Upper lobe of left lung (tissue), 6 donors: Measurements from ENCODE around the gene PLOD2. TPM values are rescaled to one million over a fixed set of nuclear protein-coding genes. Genes with fewer than 3 reads are reported as not detected.

Source experiments
- ATAC-seq, 2 donors: fragments of 200-7000 bp; cut with Tn5 transposase; one replicate each; pipeline ENCODE4 v1.9.1; 2022; ENCODE audit warnings: mild to moderate bottlenecking in 2 of 2, moderate library complexity in 2 of 2; ENCODE audit not compliant: low FRiP score in 2 of 2
- DNase-seq, 2 donors: peaks; one replicate each; pipeline ENCODE4 v3.0.0-alpha.2; 2019 to 2020
- H3K27ac ChIP-seq, 4 donors: fragments of 200-600 bp; sonication (generic); one replicate each; pipeline ENCODE4 v1.5.1; 2016 to 2019
- H3K27me3 ChIP-seq, 4 donors: fragments of 200-600 bp; sonication (generic); one replicate each; pipeline ENCODE4 v1.5.1; 2017 to 2019
- H3K36me3 ChIP-seq, 4 donors: fragments of 200-600 bp; sonication (generic); one replicate each; pipeline ENCODE4 v1.5.1; 2016 to 2019
- H3K4me1 ChIP-seq, 4 donors: fragments of 200-600 bp; sonication (generic); one replicate each; pipeline ENCODE4 v1.5.1; 2018 to 2019
- H3K4me3 ChIP-seq, 4 donors: fragments of 200-600 bp; sonication (generic); one replicate each; pipeline ENCODE4 v1.5.1; 2017 to 2019; ENCODE audit warnings: mild to moderate bottlenecking in 2 of 4, moderate library complexity in 1 of 4
- H3K9me3 ChIP-seq, 4 donors: fragments of 200-600 bp; sonication (generic); one replicate each; pipeline ENCODE4 v1.5.1; 2018 to 2019
- CTCF ChIP-seq, 6 experiments: fragments of 450-650 bp in 4 of 6; fragments of 200-600 bp in 2 of 6; sonication (generic) in 2 of 6; IDR thresholded peaks; one replicate each; pipeline ENCODE4 v1.5.1; 2016 to 2019; ENCODE audit warnings: antibody characterized with exemption in 6 of 6
- EP300 ChIP-seq, 4 donors: sonication (generic); formaldehyde crosslinking; IDR thresholded peaks; one replicate each; pipeline ENCODE4 v1.5.1; 2017; ENCODE audit warnings: antibody characterized with exemption in 4 of 4, control low read depth in 2 of 4
- POLR2A ChIP-seq, 4 donors: fragments of 450-650 bp; IDR thresholded peaks; one replicate each; pipeline ENCODE4 v1.5.1; 2016 to 2017; ENCODE audit warnings: antibody characterized with exemption in 4 of 4, mild to moderate bottlenecking in 2 of 4
- POLR2AphosphoS5 ChIP-seq, 2 donors: sonication (generic); formaldehyde crosslinking; IDR thresholded peaks; one replicate each; pipeline ENCODE4 v1.5.1; 2017; ENCODE audit warnings: antibody characterized with exemption in 2 of 2
- WGBS, 2 donors: methylation state at CpG; one replicate each; pipeline ENCODE4 v1.1.5; 2017 to 2018; 5-methylcytosine and 5-hydroxymethylcytosine counted together
- total RNA-seq, 6 donors: library from RNA; depleted of rRNA in 4 of 6; stranded (reverse); fragments of >200 nt in 4 of 6; gene quantifications; one replicate each; pipeline versions ENCODE4 v1.1.0 to v1.2.1, GENCODE V29; 2016 to 2021
- donor health status: DM: no; HTN: no; CAD: no; lungs with moderate emphysema.
- donor health status: DM: no; HTN: yes; CAD: no; lungs with severe emphysema.

PLOD2 gene
- total RNA-seq, 6 donors from 2014 or later = 6.8 to 30.7 (median 18.1) TPM

- H3K27me3 ChIP-seq = no peaks in the 10 kb centered on the region
- ATAC-seq = peak in 1 of 2 donors; percentile 59
- 53 to 68% methylated on average over 3 of the region's 3 CpGs for WGBS, 2 donors
- no peak for DNase-seq
- H3K4me3 ChIP-seq = no peak overlapping the region
- no peaks in the 10 kb centered on the region for H3K9me3 ChIP-seq
- no peak overlapping the region for H3K27ac ChIP-seq
- no peak for TF ChIP-seq POLR2A (IDR thresholded peaks at IDR 0.05)
- no peak for TF ChIP-seq CTCF (IDR thresholded peaks at IDR 0.05)
- no peak for TF ChIP-seq EP300 (IDR thresholded peaks at IDR 0.05)
- no peak for TF ChIP-seq POLR2AphosphoS5 (IDR thresholded peaks at IDR 0.05)
- peaks cover 0 to 10% (median 7%) of the 10 kb centered on the region in 4 donors for H3K4me1 ChIP-seq
- no peaks in the 10 kb centered on the region for H3K36me3 ChIP-seq
Observed at GRCh38 chr3:146142757-146143156, 18.2 kb downstream of the PLOD2 start.

- DNase-seq (no peak), ATAC-seq (no peak)
- H3K4me1 ChIP-seq = peaks cover 0 to 10% (median 7%) of the 10 kb centered on the region in 4 donors
- H3K36me3 ChIP-seq = no peaks in the 10 kb centered on the region
- no peak for TF ChIP-seq CTCF (IDR thresholded peaks at IDR 0.05)
- no peaks in the 10 kb centered on the region for H3K27me3 ChIP-seq
- WGBS, 2 donors = 71 to 83% methylated on average over 3 of the region's 3 CpGs
- no peak overlapping the region for H3K4me3 ChIP-seq
- H3K9me3 ChIP-seq = no peaks in the 10 kb centered on the region
- no peak overlapping the region for H3K27ac ChIP-seq
Observed at GRCh38 chr3:146139586-146140110, 21.3 kb downstream of the PLOD2 start.

GRCh38 chr3:146138902-146139301, 22.1 kb downstream of the PLOD2 start:
- Histone ChIP-seq H3K9me3 (no peaks in the 10 kb centered on the region), H3K4me3 (no peak overlapping the region), H3K36me3 (no peaks in the 10 kb centered on the region), H3K27me3 (no peaks in the 10 kb centered on the region), H3K27ac (no peak overlapping the region), H3K4me1 (peaks cover 0 to 10% (median 7%) of the 10 kb centered on the region in 4 donors)
- no peak for TF ChIP-seq POLR2AphosphoS5 (IDR thresholded peaks at IDR 0.05)
- TF ChIP-seq CTCF (IDR thresholded peaks at IDR 0.05) = no peak
- no peak for TF ChIP-seq EP300 (IDR thresholded peaks at IDR 0.05)
- no peak for TF ChIP-seq POLR2A (IDR thresholded peaks at IDR 0.05)
- WGBS, 2 donors = 76 to 83% methylated on average over 2 of the region's 2 CpGs
- ATAC-seq = no peak
- DNase-seq = no peak

GRCh38 chr3:146136647-146137046, 24.3 kb downstream of the PLOD2 start:
- no peak for DNase-seq
- H3K27ac ChIP-seq = no peak overlapping the region
- WGBS, 2 donors = 88 to 89% methylated on average over 3 of the region's 3 CpGs
- H3K4me1 ChIP-seq = no peaks in the 10 kb centered on the region
- no peak for ATAC-seq
- no peak overlapping the region for H3K4me3 ChIP-seq
- TF ChIP-seq CTCF (IDR thresholded peaks at IDR 0.05) = no peak
- TF ChIP-seq EP300 (IDR thresholded peaks at IDR 0.05) = no peak
- TF ChIP-seq POLR2AphosphoS5 (IDR thresholded peaks at IDR 0.05) = no peak
- no peak for TF ChIP-seq POLR2A (IDR thresholded peaks at IDR 0.05)
- H3K27me3 ChIP-seq = no peaks in the 10 kb centered on the region
- no peaks in the 10 kb centered on the region for H3K9me3 ChIP-seq
- no peaks in the 10 kb centered on the region for H3K36me3 ChIP-seq

GRCh38 chr3:146134348-146135117, 26.5 kb downstream of the PLOD2 start:
- H3K27ac ChIP-seq = no peak overlapping the region
- no peaks in the 10 kb centered on the region for H3K4me1 ChIP-seq
- no peaks in the 10 kb centered on the region for H3K27me3 ChIP-seq
- H3K9me3 ChIP-seq = no peaks in the 10 kb centered on the region
- WGBS, 2 donors = 62 to 66% methylated on average over 5 of the region's 5 CpGs
- H3K4me3 ChIP-seq = no peak overlapping the region
- no peak for TF ChIP-seq POLR2A (IDR thresholded peaks at IDR 0.05)
- TF ChIP-seq CTCF (IDR thresholded peaks at IDR 0.05) = no peak
- no peak for TF ChIP-seq POLR2AphosphoS5 (IDR thresholded peaks at IDR 0.05)
- no peak for TF ChIP-seq EP300 (IDR thresholded peaks at IDR 0.05)
- no peaks in the 10 kb centered on the region for H3K36me3 ChIP-seq
- no peak for DNase-seq
- ATAC-seq = no peak
